Suprapubic skin (tissue), 4 donors: ENCODE measurements around the gene HP.

Source experiments
- EP300 ChIP-seq: sonication (generic); formaldehyde crosslinking; IDR thresholded peaks from one replicate; pipeline ENCODE4 v1.6.1; 2017; ENCODE audit warnings: antibody characterized with exemption
- POLR2A ChIP-seq, 2 donors: fragments of 450-650 bp; IDR thresholded peaks; one replicate each; pipeline ENCODE4 v1.6.1; 2017; ENCODE audit warnings: antibody characterized with exemption in 2 of 2, mild to moderate bottlenecking in 2 of 2, moderate library complexity in 2 of 2
- POLR2AphosphoS5 ChIP-seq, 3 donors: sonication (generic); formaldehyde crosslinking; IDR thresholded peaks; one replicate each; pipeline ENCODE4 v1.6.1; 2017; ENCODE audit warnings: antibody characterized with exemption in 3 of 3
- TF ChIP-seq, protein P1 (sequence below), 2 donors: fragments of 200-600 bp in 1 of 2; fragments of 450-650 bp in 1 of 2; sonication (generic) in 1 of 2; IDR thresholded peaks; one replicate each; pipeline ENCODE4 v1.5.1; 2016 to 2019; ENCODE audit warnings: antibody characterized with exemption in 2 of 2, mild to moderate bottlenecking in 1 of 2, moderate library complexity in 1 of 2

- TF ChIP-seq, protein P1, sequence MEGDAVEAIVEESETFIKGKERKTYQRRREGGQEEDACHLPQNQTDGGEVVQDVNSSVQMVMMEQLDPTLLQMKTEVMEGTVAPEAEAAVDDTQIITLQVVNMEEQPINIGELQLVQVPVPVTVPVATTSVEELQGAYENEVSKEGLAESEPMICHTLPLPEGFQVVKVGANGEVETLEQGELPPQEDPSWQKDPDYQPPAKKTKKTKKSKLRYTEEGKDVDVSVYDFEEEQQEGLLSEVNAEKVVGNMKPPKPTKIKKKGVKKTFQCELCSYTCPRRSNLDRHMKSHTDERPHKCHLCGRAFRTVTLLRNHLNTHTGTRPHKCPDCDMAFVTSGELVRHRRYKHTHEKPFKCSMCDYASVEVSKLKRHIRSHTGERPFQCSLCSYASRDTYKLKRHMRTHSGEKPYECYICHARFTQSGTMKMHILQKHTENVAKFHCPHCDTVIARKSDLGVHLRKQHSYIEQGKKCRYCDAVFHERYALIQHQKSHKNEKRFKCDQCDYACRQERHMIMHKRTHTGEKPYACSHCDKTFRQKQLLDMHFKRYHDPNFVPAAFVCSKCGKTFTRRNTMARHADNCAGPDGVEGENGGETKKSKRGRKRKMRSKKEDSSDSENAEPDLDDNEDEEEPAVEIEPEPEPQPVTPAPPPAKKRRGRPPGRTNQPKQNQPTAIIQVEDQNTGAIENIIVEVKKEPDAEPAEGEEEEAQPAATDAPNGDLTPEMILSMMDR (IDR thresholded peaks at IDR 0.05) = peak in 1 of 2 donors; percentile 36
- TF ChIP-seq POLR2A (IDR thresholded peaks at IDR 0.05) (no peak), EP300 (no peak), POLR2AphosphoS5 (IDR thresholded peaks at IDR 0.05) (no peak)
These were observed 45.1 kb downstream of the HP start for GRCh38 chr16:72099377-72099818.
